Measurements from ENCODE around the gene NPEPPS. TPM values are rescaled to one million over a fixed set of nuclear protein-coding genes. Genes with fewer than 3 reads are reported as not detected.
"Not testable (repeated sequence)": the region's sequence is repeated elsewhere in the genome, so short reads cannot be mapped to it uniquely, and the experiment has no call there.

Gene NPEPPS
- total RNA-seq, 1 donor from 2014 or later = 96.5 TPM

- not testable (repeated sequence) for DNase-seq (ENCODE audit: low read depth)
Observed at GRCh38 chr17:47541676-47542075, 10.8 kb downstream of the NPEPPS start.

GRCh38 chr17:47544327-47544726, 13.4 kb downstream of the NPEPPS start:
- H3K4me3 ChIP-seq (ENCODE audit: low read depth, low read length); DNase-seq (ENCODE audit: low read depth): not testable (repeated sequence)

More at GRCh38 chr17:47541676-47542075, 10.8 kb downstream of the NPEPPS start:
- not testable (repeated sequence) for H3K4me3 ChIP-seq (ENCODE audit: low read depth, low read length)

GRCh38 chr17:47554733-47555132, 23.8 kb downstream of the NPEPPS start:
- not testable (repeated sequence) for DNase-seq (ENCODE audit: low read depth); H3K4me3 ChIP-seq (ENCODE audit: low read depth, low read length)

- DNase-seq (ENCODE audit: low read depth); H3K4me3 ChIP-seq (ENCODE audit: low read depth, low read length): not testable (repeated sequence)
Observed at GRCh38 chr17:47556108-47556507, 25.2 kb downstream of the NPEPPS start.

- not testable (repeated sequence) for DNase-seq (ENCODE audit: low read depth); H3K4me3 ChIP-seq (ENCODE audit: low read depth, low read length)
Observed at GRCh38 chr17:47560517-47561043, 29.7 kb downstream of the NPEPPS start.

- not testable (repeated sequence) for H3K4me3 ChIP-seq (ENCODE audit: low read depth, low read length); DNase-seq (ENCODE audit: low read depth)
Observed at GRCh38 chr17:47561698-47562405, 30.9 kb downstream of the NPEPPS start.

GRCh38 chr17:47562406-47562705, 31.4 kb downstream of the NPEPPS start:
- not testable (repeated sequence) for H3K4me3 ChIP-seq (ENCODE audit: low read depth, low read length); DNase-seq (ENCODE audit: low read depth)

- DNase-seq (ENCODE audit: low read depth); H3K4me3 ChIP-seq (ENCODE audit: low read depth, low read length): not testable (repeated sequence)
Observed at GRCh38 chr17:47567261-47567660, 36.4 kb downstream of the NPEPPS start.

GRCh38 chr17:47572561-47572960, 41.7 kb downstream of the NPEPPS start:
- not testable (repeated sequence) for DNase-seq (ENCODE audit: low read depth)

GRCh38 chr17:47582416-47582815, 51.5 kb downstream of the NPEPPS start:
- not testable (repeated sequence) for H3K4me3 ChIP-seq (ENCODE audit: low read depth, low read length); DNase-seq (ENCODE audit: low read depth)

More at GRCh38 chr17:47572561-47572960, 41.7 kb downstream of the NPEPPS start:
- not testable (repeated sequence) for H3K4me3 ChIP-seq (ENCODE audit: low read depth, low read length)

- DNase-seq (ENCODE audit: low read depth); H3K4me3 ChIP-seq (ENCODE audit: low read depth, low read length): not testable (repeated sequence)
Observed at GRCh38 chr17:47586378-47587055, 55.6 kb downstream of the NPEPPS start.

GRCh38 chr17:47593522-47593921, 62.6 kb downstream of the NPEPPS start:
- H3K4me3 ChIP-seq (ENCODE audit: low read depth, low read length); DNase-seq (ENCODE audit: low read depth): not testable (repeated sequence)

GRCh38 chr17:47603830-47604597, 73.1 kb downstream of the NPEPPS start:
- TF ChIP-seq CTCF (conservative IDR thresholded peaks at IDR 0.05; ENCODE audit: low read depth, low read length) = no peak
- no peak overlapping the region for H3K4me3 ChIP-seq (ENCODE audit: low read depth, low read length)
- no peak for DNase-seq (ENCODE audit: low read depth)

Data from epithelial cell of proximal tubule (primary cell).